HG02943 (cell line): ENCODE results near the gene TSPEAR.

Source experiments
- ATAC-seq: cut with Tn5 transposase; IDR thresholded peaks from one replicate; pipeline ENCODE4 v1.9.1; 2021; ENCODE audit warnings: mild to moderate bottlenecking, low read depth, moderate library complexity; ENCODE audit not compliant: unreplicated experiment

The TSPEAR gene

GRCh38 chr21:44525391-44526095, 185.8 kb downstream of the TSPEAR start:
- no peak for ATAC-seq

GRCh38 chr21:44524414-44525371, 186.7 kb downstream of the TSPEAR start:
- no peak for ATAC-seq

GRCh38 chr21:44523567-44524413, 187.6 kb downstream of the TSPEAR start:
- ATAC-seq = no peak

GRCh38 chr21:44522753-44523204, 188.6 kb downstream of the TSPEAR start:
- no peak for ATAC-seq

- ATAC-seq = no peak
Measured at GRCh38 chr21:44521928-44522752, 189.2 kb downstream of the TSPEAR start.

- ATAC-seq = no peak
Measured at GRCh38 chr21:44521301-44521927, 190.0 kb downstream of the TSPEAR start.

- no peak for ATAC-seq
Measured at GRCh38 chr21:44520326-44521300, 190.8 kb downstream of the TSPEAR start.

GRCh38 chr21:44519346-44520325, 191.7 kb downstream of the TSPEAR start:
- ATAC-seq = no peak

GRCh38 chr21:44518686-44519085, 192.7 kb downstream of the TSPEAR start:
- ATAC-seq = no peak

- ATAC-seq = no peak
Measured at GRCh38 chr21:44517175-44517899, 194.0 kb downstream of the TSPEAR start.

GRCh38 chr21:44516828-44517174, 194.6 kb downstream of the TSPEAR start:
- ATAC-seq = no peak

GRCh38 chr21:44516342-44516741, 195.0 kb downstream of the TSPEAR start:
- ATAC-seq = no peak

GRCh38 chr21:44515359-44516165, 195.8 kb downstream of the TSPEAR start:
- no peak for ATAC-seq

GRCh38 chr21:44514746-44515358, 196.5 kb downstream of the TSPEAR start:
- ATAC-seq = no peak

- ATAC-seq = no peak
Measured at GRCh38 chr21:44514218-44514520, 197.2 kb downstream of the TSPEAR start.
